Breast epithelium (tissue), 3 donors: ENCODE data around the gene ESYT2.

Experiments used
- CTCF ChIP-seq, 3 donors: fragments of 450-650 bp; IDR thresholded peaks; one replicate each; pipeline ENCODE4 v1.5.1; 2016 to 2017; ENCODE audit warnings: antibody characterized with exemption in 3 of 3, mild to moderate bottlenecking in 3 of 3, moderate library complexity in 3 of 3
- POLR2A ChIP-seq: fragments of 450-650 bp; IDR thresholded peaks from one replicate; pipeline ENCODE4 v1.6.1; 2016; ENCODE audit warnings: antibody characterized with exemption, mild to moderate bottlenecking, moderate library complexity
- POLR2AphosphoS5 ChIP-seq, 3 donors: sonication (generic); formaldehyde crosslinking; IDR thresholded peaks; one replicate each; pipeline ENCODE4 v1.6.1; 2017; ENCODE audit warnings: antibody characterized with exemption in 3 of 3

- TF ChIP-seq CTCF (IDR thresholded peaks at IDR 0.05), result no peak
- TF ChIP-seq POLR2A, result no peak
- TF ChIP-seq POLR2AphosphoS5 (IDR thresholded peaks at IDR 0.05), result no peak
These were observed 134.7 kb downstream of the ESYT2 start for GRCh38 chr7:158694650-158695049.
